Suprapubic skin (tissue), 4 donors: ENCODE results near the gene RYK. TPM values are rescaled to one million over a fixed set of nuclear protein-coding genes. Genes with fewer than 3 reads are reported as not detected.
A peak's percentile ranks its signal among the peaks of the same experiment; 100 is the strongest.

Experiments used
- DNase-seq, 2 donors: peaks; one replicate each; pipeline ENCODE4 v3.0.0-alpha.2; 2019; ENCODE audit warnings: low spot score in 2 of 2
- H3K27ac ChIP-seq: fragments of 200-600 bp; sonication (generic); one replicate; pipeline ENCODE4 v1.5.1; 2019
- H3K27me3 ChIP-seq: fragments of 200-600 bp; sonication (generic); one replicate; pipeline ENCODE4 v1.5.1; 2019
- H3K36me3 ChIP-seq: fragments of 200-600 bp; sonication (generic); one replicate; pipeline ENCODE4 v1.5.1; 2019
- H3K4me1 ChIP-seq: fragments of 200-600 bp; sonication (generic); one replicate; pipeline ENCODE4 v1.5.1; 2019
- H3K4me3 ChIP-seq: fragments of 200-600 bp; sonication (generic); one replicate; pipeline ENCODE4 v1.5.1; 2019; ENCODE audit warnings: mild to moderate bottlenecking
- H3K9me3 ChIP-seq: fragments of 200-600 bp; sonication (generic); one replicate; pipeline ENCODE4 v1.5.1; 2019
- EP300 ChIP-seq: sonication (generic); formaldehyde crosslinking; IDR thresholded peaks from one replicate; pipeline ENCODE4 v1.6.1; 2017; ENCODE audit warnings: antibody characterized with exemption
- POLR2A ChIP-seq, 2 donors: fragments of 450-650 bp; IDR thresholded peaks; one replicate each; pipeline ENCODE4 v1.6.1; 2017; ENCODE audit warnings: antibody characterized with exemption in 2 of 2, mild to moderate bottlenecking in 2 of 2, moderate library complexity in 2 of 2
- POLR2AphosphoS5 ChIP-seq, 3 donors: sonication (generic); formaldehyde crosslinking; IDR thresholded peaks; one replicate each; pipeline ENCODE4 v1.6.1; 2017; ENCODE audit warnings: antibody characterized with exemption in 3 of 3
- WGBS: methylation state at CpG from one replicate; pipeline ENCODE4 v1.1.5; 2018; 5-methylcytosine and 5-hydroxymethylcytosine counted together
- total RNA-seq, 4 donors: library from RNA; depleted of rRNA; stranded (reverse); fragments of >200 nt; gene quantifications; one replicate each; pipeline ENCODE4 v1.1.0, GENCODE V29; 2016
- TF ChIP-seq, protein P1 (sequence below), 2 donors: fragments of 200-600 bp in 1 of 2; fragments of 450-650 bp in 1 of 2; sonication (generic) in 1 of 2; IDR thresholded peaks; one replicate each; pipeline ENCODE4 v1.5.1; 2016 to 2019; ENCODE audit warnings: antibody characterized with exemption in 2 of 2, mild to moderate bottlenecking in 1 of 2, moderate library complexity in 1 of 2

RYK gene
- 100 to 1,000 TPM in 1 of 4 donors, 10 to 100 TPM in 3; 65.5 to 214 (median 80.1) TPM for total RNA-seq

GRCh38 chr3:134250717-134251220 lies at the start of gene RYK:
Gene RYK (minus strand): TSS chr3:134250859. CDS start chr3:134250654, 205 bp downstream.
- 0% methylated on average over 48 of the region's 59 CpGs for WGBS
- H3K27ac ChIP-seq: peak within 1 kb of the TSS; percentile 93
- peak; percentile 89 to 90 for DNase-seq
- no peaks in the 10 kb centered on the region for H3K27me3 ChIP-seq
- H3K4me1 ChIP-seq: peaks cover 45% of the 10 kb centered on the region
- H3K4me3 ChIP-seq: peak within 1 kb of the TSS; percentile 83
- H3K9me3 ChIP-seq: no peaks in the 10 kb centered on the region
- no peaks in the 10 kb centered on the region for H3K36me3 ChIP-seq
- TF ChIP-seq POLR2A (IDR thresholded peaks at IDR 0.05): peak; percentile 54 to 75
- TF ChIP-seq EP300: no peak

GRCh38 chr3:134299888-134300206 lies 49.2 kb upstream of the RYK start:
- no peaks in the 10 kb centered on the region for H3K27me3 ChIP-seq
- H3K9me3 ChIP-seq: peaks cover 3% of the 10 kb centered on the region
- no peak overlapping the region for H3K4me3 ChIP-seq
- WGBS: 80% methylated on average over 1 of the region's 1 CpG
- H3K36me3 ChIP-seq: no peaks in the 10 kb centered on the region
- TF ChIP-seq EP300: no peak
- TF ChIP-seq POLR2AphosphoS5 (IDR thresholded peaks at IDR 0.05): no peak
- TF ChIP-seq, protein P1, sequence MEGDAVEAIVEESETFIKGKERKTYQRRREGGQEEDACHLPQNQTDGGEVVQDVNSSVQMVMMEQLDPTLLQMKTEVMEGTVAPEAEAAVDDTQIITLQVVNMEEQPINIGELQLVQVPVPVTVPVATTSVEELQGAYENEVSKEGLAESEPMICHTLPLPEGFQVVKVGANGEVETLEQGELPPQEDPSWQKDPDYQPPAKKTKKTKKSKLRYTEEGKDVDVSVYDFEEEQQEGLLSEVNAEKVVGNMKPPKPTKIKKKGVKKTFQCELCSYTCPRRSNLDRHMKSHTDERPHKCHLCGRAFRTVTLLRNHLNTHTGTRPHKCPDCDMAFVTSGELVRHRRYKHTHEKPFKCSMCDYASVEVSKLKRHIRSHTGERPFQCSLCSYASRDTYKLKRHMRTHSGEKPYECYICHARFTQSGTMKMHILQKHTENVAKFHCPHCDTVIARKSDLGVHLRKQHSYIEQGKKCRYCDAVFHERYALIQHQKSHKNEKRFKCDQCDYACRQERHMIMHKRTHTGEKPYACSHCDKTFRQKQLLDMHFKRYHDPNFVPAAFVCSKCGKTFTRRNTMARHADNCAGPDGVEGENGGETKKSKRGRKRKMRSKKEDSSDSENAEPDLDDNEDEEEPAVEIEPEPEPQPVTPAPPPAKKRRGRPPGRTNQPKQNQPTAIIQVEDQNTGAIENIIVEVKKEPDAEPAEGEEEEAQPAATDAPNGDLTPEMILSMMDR (IDR thresholded peaks at IDR 0.05): no peak
- no peak overlapping the region for H3K27ac ChIP-seq
- DNase-seq: no peak
- peaks cover 5% of the 10 kb centered on the region for H3K4me1 ChIP-seq

DNA sequence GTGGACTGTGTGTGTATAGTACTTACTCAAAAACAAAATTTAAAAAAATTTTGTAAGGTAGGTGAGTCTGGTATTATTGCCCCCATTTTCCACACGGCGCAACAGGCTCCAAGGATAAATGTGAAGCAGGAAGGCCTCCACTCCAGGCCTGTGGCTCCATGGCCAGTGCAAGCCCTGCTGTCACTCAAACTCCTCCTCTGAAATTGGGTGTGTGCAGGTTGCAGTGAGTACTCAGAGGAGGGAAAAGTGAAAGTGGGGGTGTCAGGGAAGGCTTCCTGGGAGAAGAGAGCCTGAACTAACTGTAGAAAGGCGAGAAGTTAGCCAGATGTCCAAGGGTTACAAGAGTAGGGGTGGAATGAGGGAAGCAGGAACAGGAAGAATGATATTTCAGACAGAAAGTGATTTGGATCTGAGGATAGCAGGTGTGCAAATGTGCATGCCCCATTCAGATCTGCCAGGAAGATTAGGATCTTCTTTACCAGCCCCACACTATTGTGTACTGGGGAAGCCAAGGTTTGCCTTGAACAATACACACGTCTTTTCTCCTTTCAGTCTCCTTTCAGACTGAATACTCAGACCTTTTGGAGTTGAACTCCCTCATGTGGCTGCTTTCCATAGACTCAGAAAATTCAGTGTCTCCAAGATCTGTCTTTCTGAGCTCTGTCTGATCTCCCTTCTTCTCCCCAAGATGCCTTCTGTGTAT lies 48.7 kb upstream of the RYK start:
- Histone ChIP-seq H3K9me3 (peaks cover 3% of the 10 kb centered on the region), H3K4me1 (peaks cover 5% of the 10 kb centered on the region), H3K27me3 (no peaks in the 10 kb centered on the region), H3K27ac (no peak overlapping the region), H3K36me3 (no peaks in the 10 kb centered on the region), H3K4me3 (no peak overlapping the region)
- TF ChIP-seq POLR2AphosphoS5 (IDR thresholded peaks at IDR 0.05): no peak
- TF ChIP-seq, protein P1 (IDR thresholded peaks at IDR 0.05): peak in 1 of 2 donors; percentile 18
- WGBS: 69% methylated on average over 4 of the region's 4 CpGs
- no peak for DNase-seq

DNA sequence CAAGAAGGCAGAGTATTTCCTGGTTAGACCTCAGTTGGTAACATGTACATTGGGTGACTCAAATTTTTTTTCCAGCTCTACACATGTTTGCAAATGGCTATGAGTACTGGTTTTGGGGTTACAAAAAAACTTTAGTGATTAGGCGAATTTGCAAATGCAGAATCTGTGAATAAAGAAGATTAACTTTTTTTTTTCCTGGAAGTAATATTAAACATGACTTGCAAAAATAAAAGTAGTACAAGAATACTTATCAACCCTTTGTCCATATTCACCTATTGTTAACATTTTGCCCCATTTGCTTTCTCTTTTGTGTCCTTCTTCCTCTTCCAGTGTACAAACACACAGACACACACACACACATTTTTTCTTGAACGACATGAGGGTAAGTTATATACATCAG lies 47.6 kb upstream of the RYK start:
- no peaks in the 10 kb centered on the region for H3K27me3 ChIP-seq

GRCh38 chr3:134296616-134297015 lies 46.0 kb upstream of the RYK start:
- Histone ChIP-seq H3K4me1 (peaks cover 10% of the 10 kb centered on the region), H3K4me3 (no peak overlapping the region), H3K27me3 (no peaks in the 10 kb centered on the region), H3K27ac (no peak overlapping the region), H3K36me3 (no peaks in the 10 kb centered on the region), H3K9me3 (peaks cover 3% of the 10 kb centered on the region)
- DNase-seq: no peak
- TF ChIP-seq, protein P1 (IDR thresholded peaks at IDR 0.05): no peak
- TF ChIP-seq POLR2AphosphoS5 (IDR thresholded peaks at IDR 0.05) (no peak), POLR2A (IDR thresholded peaks at IDR 0.05) (no peak), EP300 (no peak)

More for the DNA sequence above, 47.6 kb upstream of the RYK start:
- Histone ChIP-seq H3K4me1 (peaks cover 5% of the 10 kb centered on the region), H3K9me3 (peaks cover 3% of the 10 kb centered on the region), H3K27ac (no peak overlapping the region), H3K36me3 (no peaks in the 10 kb centered on the region), H3K4me3 (no peak overlapping the region)
- DNase-seq: no peak
- TF ChIP-seq EP300: no peak
- no peak for TF ChIP-seq POLR2A (IDR thresholded peaks at IDR 0.05)
- no peak for TF ChIP-seq POLR2AphosphoS5 (IDR thresholded peaks at IDR 0.05)
- WGBS: 92% methylated on average over 2 of the region's 2 CpGs

DNA sequence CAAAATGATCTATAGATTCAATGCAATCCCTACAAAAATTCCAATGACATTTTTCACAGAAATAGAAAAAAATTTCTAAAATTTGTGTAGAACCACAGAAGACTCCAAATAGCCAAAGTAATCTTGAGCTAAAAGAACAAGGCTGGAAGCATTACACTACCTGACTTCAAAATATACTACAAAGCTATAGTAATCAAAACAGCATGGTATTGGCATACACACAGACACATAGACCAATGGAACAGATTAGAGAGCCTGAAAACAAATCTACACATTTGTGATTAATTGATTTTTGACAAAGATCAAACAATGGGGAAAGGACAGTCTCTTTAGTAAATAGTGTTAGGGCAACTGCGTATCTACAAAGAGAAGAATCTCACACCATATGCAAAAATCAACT lies 45.3 kb upstream of the RYK start:
- no peaks in the 10 kb centered on the region for H3K27me3 ChIP-seq
- H3K4me1 ChIP-seq: peaks cover 16% of the 10 kb centered on the region
- WGBS: 95% methylated on average over 1 of the region's 1 CpG
- H3K4me3 ChIP-seq: no peak overlapping the region
- no peak for TF ChIP-seq POLR2A (IDR thresholded peaks at IDR 0.05)
- no peak for TF ChIP-seq POLR2AphosphoS5 (IDR thresholded peaks at IDR 0.05)
- no peak for TF ChIP-seq EP300
- TF ChIP-seq, protein P1 (IDR thresholded peaks at IDR 0.05): no peak
- DNase-seq: no peak
- no peak overlapping the region for H3K27ac ChIP-seq
- peaks cover 3% of the 10 kb centered on the region for H3K9me3 ChIP-seq
- no peaks in the 10 kb centered on the region for H3K36me3 ChIP-seq
